NCI-H460 (cell line): ENCODE measurements around the gene TP63. TPM values are rescaled to one million over a fixed set of nuclear protein-coding genes. Genes with fewer than 3 reads are reported as not detected.
"Not testable (repeated sequence)": the region's sequence is repeated elsewhere in the genome, so short reads cannot be mapped to it uniquely, and the experiment has no call there.

Experiments
- DNase-seq: peaks from one replicate; pipeline ENCODE4 v3.0.0-alpha.2; 2016; ENCODE audit warnings: low read depth; ENCODE audit errors: extremely low read depth
- total RNA-seq: library from RNA; depleted of rRNA; stranded (reverse); fragments of >200 nt; shearing (Covaris generic); gene quantifications from 2 replicates; pipeline ENCODE4 v1.2.3, GENCODE V29; 2014

The TP63 gene
- total RNA-seq, 1 experiment from 2014 or later = not detected

- DNase-seq = no peak
Measured at GRCh38 chr3:189625071-189625470, 6.1 kb upstream of the TP63 start.

GRCh38 chr3:189625572-189625971, 5.6 kb upstream of the TP63 start:
- no peak for DNase-seq

DNA sequence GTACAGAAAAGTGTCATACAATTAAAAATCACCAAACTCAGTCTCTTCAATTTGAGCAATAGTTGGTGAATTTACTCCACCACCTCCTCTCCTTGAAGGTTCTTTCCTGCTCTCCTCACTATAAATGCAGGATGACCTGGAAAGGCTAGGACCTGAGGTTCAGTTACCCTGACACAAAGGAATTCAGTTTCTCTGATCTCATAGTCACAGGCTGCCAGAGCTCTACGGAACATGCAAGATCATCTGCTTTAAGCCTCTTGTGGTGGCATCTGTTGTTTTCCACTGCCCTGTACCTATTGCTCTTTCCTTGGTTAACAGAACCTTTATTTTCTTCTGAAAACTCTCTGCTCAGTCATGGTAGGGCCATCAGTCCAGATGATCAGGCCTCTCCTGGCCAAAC, 4.9 kb upstream of the TP63 start:
- DNase-seq = no peak

- DNase-seq = no peak
Measured at GRCh38 chr3:189629803-189630455, 1.3 kb upstream of the TP63 start.

DNA sequence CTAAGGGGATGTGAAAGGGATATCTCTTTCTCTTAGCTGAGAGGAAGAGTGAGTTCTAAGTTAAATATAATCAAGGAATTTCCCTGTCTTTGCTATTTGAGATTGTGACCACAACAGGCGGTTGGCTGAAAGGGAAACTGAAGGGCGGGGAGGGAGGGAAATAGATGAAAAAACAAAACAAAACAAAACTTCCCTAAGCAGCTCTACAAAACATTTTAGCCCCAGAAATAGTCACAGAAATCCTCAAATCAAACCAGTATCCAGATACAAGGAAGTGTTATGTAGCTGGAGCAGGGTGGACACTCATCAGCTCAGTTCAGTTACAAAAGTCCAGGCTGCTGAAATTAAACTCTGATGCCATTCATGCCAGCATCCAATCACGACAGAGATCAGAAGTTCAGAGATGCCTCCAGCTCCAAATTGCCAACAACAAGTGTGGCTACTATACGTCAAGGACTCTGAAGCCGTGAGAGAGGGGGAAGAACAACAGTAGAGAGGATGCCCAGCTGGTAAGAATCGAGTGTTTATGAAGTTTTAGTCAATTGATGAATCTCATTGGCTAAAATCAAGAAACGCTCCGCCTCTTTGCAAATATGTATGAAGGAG, 319 bp upstream of the TP63 start:
- no peak for DNase-seq

DNA sequence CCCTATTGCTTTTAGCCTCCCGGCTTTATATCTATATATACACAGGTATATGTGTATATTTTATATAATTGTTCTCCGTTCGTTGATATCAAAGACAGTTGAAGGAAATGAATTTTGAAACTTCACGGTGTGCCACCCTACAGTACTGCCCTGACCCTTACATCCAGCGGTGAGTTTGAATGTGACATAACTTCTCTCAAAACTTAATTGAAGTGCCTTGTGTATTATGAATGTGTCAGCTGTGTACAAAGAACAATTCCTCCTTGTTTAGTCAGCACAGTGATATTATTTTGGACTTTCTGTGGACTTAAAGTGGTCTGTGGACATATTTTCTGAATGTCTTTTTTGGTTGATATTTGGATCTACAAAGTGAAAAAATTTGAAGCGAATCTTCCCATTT, 220 bp downstream of the TP63 start:
- DNase-seq = no peak

- no peak for DNase-seq
Measured at GRCh38 chr3:189632242-189632641, 1.1 kb downstream of the TP63 start.

DNA sequence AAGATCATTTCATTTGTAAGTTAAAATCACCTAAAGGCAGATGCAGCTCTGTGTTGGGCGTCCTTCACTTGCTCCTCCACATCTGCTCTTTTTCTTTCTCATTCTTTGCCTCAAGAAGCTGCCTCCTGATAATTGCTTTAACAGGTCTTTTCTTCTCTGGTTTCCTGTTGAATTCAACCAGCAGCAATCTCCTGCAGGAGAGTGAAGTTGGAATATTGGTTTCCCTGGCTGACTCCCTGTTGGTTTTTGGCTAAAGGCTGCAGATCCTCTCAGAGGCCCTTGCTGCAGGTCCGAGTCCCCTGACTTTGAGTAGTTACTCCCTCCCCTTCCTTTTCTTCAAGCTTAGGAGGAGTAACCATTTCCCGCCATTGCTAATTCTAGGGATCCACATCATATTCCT, 4.2 kb downstream of the TP63 start:
- no peak for DNase-seq

- no peak for DNase-seq
Measured at GRCh38 chr3:189636048-189636447, 4.9 kb downstream of the TP63 start.

GRCh38 chr3:189637750-189638149, 6.6 kb downstream of the TP63 start:
- DNase-seq = no peak

DNA sequence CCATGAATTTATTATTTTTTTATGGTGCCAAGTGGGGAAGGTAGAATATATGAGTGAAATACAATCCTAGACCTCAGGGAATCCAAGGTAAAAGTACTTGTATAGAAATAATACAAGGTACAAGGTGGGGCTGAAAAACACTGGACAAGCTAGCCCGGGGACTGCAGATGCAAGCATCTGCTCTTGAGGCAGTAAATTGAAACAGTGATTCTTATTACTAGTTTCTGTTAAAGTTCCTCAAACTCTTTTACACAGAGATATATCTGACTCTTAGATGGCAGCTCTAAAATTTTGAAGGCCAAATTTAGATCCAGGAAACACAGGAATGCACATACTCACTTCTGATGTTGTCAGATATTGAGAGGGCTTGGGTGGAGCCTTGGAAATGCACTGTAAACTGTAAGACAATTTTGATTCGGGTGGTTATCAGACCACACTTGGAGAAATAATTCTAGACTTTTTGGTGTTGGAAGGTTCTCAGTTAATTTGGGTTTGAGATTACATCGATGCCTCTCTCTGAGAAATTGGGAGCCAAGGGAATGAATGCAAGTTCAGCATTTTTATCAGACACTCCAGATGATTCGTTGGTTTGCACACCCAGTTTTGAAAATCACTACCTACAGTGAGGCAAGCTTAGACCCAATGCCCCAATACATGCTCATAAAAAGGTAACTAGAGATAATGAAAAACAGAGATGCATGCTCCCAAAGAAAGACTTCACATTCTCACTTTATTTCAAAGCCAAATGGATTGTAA, 7.3 kb downstream of the TP63 start:
- DNase-seq = no peak

GRCh38 chr3:189641776-189642175, 10.6 kb downstream of the TP63 start:
- DNase-seq = no peak

GRCh38 chr3:189646853-189647542, 15.8 kb downstream of the TP63 start:
- no peak for DNase-seq

GRCh38 chr3:189652042-189652441, 20.9 kb downstream of the TP63 start:
- DNase-seq = no peak

DNA sequence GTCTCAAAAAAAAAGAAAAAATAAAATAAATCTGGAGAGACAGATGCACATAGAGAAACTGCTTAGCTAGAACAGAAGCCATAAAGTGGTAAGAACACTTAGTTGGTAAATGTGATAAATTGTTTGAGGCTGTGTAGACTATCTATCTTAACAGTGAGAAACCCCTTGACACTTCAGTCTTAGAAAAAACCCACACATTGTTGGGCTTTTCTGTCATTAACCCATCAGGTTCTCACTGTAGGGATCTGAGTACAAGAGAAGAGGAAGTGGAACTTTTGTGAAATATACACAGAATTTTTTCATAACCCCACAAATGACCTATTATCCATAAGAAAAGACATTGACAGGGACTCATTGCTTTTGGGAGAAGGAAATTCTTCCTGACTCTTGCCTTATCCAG, 24.4 kb downstream of the TP63 start:
- no peak for DNase-seq

GRCh38 chr3:189659571-189659970, 28.4 kb downstream of the TP63 start:
- DNase-seq = no peak

- peak; percentile 60 for DNase-seq
Measured at GRCh38 chr3:189664311-189664710, 33.1 kb downstream of the TP63 start.

DNA sequence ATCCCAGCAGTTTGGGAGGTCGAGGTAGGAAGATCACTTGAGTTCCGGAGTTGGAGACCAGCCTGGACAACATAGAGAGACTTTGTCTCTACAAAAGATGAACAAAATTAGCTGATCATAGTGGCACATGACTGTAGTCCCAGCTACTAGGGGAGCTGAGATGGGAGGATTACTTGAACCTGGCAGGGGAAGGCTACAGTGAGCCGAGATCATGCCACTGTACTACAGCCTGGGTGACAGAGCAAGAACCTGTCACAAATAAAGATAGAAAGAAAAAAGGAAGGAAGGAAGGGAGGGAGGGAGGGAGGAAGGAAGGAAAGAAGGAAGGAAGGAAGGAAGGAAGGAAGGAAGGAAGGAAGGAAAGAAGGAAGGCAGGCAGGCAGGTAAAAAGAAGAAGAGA, 41.2 kb downstream of the TP63 start:
- not testable (repeated sequence) for DNase-seq

GRCh38 chr3:189673535-189673934, 42.3 kb downstream of the TP63 start:
- no peak for DNase-seq

DNA sequence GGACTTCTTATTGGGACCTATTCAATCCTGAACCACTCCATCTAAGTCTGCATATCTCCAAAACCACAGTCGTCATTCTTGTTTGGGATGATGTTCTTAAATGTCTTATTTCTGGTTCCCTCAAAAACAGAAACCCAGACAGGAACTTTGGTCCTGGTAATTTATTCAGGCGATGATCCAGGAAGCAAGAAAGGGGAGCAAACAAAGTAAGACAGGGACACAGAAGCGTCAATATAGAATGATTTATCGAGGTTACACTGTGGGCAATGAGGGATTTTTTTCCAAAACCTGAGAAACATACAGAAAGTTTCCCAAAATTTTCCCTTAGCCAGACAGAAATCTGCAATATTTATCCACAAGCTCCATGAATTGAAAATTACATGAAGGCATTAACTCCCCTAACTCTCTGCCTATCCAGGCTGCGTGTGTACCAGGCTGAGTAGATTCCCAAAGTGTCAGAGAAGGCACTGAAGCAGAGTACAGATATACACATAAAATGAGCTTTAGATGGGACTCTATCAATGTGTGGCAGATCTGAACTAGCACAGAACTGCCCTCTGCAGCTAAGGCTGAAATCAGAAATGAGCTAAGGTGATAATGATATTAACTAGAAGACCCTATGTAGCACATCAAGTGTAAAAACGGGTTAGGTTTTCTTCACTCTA, 43.2 kb downstream of the TP63 start:
- no peak for DNase-seq

DNA sequence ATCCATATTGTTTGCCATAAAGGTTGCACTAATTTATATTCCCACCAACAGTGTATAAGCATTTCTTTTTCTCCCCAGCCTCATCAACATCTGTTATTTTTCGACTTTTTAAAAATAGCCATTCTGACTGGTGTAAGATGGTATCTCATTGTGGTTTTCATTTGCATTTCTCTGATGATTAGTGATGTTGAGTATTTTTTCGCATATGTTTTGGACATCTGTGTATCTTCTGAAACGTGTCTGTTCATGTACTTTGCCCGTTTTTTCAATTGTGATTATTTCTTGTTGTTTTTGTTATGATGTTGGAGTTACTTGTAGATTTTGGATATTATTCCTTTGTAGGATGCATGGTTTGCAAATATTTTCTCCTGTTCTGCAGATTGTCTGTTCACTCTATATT, 46.5 kb downstream of the TP63 start:
- no peak for DNase-seq
